NCI-H2171 treated with DMSO at 0.1 percent for 48 hours (cell line): Measurements from ENCODE around the gene GLIS1.

ENCODE experiments used
- DNase-seq: peaks from one replicate; lab custom pipeline; 2025; lab: John Stamatoyannopoulos, UW

The GLIS1 gene

DNA sequence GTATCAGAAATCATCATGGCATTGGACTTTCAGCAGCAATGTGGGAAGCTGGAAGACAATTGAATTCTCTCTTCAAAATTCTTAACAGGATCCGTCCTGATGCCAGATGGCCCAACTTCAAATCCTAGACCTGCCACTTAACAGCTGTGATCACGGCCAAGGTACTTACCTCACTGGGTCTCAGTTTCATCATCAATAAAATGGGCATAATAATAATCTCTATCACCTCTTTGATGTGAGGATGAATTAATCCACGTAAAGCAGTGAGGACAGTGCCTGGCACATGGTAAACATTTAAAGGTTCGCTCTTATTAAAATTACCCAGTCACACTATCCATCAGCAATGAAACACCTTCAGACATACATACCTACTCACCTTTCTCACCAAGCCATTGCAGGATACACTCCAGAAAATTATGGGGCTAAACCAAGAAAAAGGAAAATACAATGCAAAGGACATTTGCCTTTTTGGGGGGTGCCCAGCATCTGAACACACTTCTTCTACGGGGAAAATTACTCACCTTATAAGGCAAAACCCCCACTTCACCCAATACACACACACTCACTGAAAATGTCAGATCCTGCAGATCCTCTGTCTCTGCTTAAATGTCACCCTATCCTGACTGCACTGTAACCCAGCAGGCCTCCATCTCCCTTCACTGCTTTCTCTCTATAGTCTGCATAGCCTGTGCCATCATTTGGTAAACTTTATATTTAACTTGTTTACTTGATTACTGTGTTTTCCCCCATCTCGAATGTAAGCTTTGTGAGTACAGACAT, 21.7 kb downstream of the GLIS1 start:
- DNase-seq = no peak

DNA sequence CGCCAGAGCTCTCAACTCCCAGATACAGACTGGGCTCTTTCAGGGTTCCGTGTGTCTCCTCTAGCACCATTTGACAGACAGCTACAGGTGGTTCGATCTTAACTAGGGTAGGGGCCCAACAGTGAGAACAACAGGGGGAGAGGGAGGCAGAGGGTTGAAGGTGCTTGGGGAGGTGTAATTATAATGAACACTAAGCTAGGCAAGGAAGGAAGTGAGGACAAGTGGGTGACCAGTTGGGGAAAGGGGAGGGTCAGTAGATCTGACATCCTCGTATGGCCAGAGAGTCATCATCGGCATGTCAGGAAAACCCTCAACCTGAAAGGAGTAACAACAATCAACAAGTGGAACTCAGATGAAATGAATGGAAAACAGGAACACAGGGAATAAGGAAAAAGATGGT, 22.8 kb downstream of the GLIS1 start:
- DNase-seq = no peak

DNA sequence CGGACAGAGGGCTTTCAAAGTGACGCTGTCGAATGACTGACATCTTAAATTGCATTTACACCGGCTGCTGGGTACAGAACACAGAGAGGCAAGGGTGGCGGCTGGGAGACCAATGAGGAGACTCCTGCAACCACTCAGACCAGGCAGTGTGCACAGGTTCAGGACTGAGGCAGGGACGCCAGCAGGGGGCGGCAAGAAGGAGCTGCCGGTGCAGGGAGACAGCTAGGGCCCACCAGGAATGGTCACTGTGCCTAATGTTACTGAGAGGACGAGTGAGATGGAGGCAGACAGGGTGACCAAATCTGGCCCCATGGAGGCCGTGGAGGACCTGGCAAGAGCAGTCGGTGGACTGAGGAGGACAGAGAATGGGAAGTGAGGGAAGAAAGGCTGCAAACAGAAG, 23.5 kb downstream of the GLIS1 start:
- DNase-seq = no peak

DNA sequence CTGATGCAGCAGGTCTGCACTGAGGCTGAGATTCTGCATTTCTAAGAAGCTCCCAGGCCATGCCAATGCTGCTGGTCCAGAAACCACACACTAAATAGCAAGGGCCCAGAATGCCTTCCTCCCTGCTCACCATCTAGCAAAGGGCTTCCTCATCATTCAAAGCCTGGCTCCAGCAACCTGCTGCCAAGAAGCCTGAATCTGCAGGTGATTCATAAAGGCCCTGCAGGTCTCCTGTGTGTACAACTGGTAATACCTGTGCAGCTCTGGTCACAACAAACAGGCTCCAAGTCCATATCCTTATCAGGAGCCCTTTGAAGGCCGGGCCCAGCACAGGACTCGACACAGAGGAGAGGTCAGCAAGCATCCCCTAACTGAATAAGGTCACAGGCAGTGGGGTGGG, 26.7 kb downstream of the GLIS1 start:
- no peak for DNase-seq

DNA sequence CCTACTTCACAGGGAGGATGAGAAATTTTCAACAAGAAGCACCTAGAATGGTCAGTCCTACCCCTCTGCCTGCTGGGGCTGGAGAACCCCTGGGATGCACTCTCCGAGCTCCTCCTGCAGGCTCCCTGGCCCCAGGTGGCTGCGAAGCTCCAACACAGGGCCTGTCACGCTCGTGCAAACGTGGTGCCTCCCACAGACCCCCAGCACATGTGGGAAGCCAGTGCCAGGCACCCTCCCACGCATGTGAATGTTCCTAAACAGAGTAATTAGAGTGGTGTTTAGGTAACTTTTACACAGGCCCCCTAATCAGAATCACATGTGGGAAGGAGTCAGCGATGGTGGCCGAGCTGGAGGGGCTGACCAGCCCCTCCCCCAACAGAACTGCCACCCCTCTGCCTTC, 28.4 kb downstream of the GLIS1 start:
- no peak for DNase-seq

DNA sequence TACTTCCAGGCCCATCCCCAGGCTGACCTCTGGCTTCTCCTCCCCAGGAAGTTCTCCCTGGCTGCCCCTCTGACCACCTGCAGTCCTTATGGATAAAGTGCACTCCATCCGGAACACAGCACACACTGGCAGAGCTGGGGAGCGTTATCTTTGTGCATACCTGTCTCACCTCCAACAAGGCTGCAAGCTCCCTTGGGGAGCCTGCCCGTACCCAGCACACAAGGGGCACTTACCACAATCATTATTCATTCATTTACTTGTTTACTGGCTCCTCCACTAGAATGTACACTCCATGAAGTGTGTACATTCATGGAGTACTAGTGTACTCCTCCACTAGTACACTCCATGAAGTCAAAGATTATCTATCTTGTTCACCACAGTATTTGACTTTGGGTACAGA, 30.3 kb downstream of the GLIS1 start:
- no peak for DNase-seq

DNA sequence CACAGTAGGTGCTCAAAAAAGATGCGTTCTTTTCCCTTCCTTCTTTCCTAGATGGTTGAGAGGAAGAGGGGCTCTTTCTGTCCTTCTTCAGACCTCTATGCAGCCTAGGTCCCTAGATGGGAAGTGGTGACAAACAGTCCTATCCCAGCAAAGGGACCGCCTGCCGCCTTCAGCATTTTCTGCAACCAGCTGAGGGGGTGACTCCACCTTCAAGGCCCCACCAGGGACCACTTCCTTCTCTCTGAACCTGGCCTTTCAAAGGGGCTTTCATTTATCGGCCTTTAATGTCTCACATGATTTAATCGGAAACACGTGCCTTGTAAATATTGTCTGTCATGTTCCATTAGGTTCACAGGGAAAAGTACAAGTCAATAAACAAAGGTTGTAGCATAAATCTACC, 32.6 kb downstream of the GLIS1 start:
- no peak for DNase-seq

DNA sequence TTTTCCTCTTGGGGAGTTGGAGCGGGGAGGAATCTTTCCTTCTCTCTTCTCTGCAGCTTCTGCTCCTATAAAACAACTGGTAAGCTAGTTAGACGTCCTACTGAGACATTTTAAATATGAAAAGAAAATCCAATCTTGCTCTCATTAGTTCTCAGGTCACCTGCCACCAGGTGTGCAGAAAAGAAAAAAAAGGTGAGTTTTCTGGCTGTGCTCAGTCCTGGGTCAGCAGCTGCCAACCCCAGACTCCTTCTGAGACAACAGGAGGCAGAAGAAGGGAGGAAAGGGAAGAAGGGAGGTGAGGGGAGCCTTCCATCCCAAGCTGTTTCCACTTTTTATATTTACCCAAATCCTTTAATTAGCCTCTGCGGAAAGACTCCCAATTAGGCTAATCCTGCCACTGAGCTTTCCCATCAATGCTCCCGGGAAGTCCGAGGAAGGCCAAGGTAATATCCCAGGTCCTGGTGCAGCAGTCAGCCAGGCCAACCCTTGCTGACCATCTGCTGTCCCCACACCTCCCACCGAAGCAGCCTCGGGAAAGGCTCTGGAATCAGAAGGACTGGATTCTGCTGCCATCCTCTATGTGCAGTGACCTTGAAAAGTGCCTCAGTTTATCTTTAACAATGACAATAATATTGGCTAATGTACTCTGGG, 33.4 kb downstream of the GLIS1 start:
- peak; percentile 22 for DNase-seq

DNA sequence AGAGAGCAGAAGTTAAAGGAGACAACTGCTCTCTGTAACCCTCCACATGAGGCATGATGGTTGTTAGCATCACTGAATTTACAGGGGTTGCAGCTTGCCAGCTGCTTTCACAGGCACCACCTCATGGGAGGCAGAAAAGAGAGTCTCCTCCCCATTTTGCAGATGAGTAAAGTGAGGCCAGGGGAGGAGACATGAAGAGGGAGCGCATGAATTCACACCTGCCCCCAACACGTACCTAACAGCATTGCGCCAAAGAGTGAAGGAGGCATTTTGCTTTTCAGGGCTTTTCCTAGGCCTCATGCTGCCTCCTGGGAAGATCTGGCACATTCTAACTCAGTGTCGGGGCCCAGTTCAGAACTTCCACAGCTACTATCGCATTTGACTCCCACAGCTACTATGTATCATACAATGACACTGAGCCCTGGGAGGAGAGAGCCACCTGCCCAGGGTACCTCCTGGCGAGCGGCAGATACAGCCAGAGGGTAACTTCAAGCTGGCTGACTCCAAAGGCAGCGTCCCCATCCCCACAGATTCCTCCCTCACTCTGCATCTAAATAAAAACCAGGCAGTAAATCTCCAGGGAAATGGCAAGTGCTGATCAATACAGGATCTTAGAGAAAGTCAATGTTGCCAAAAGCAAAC, 34.0 kb downstream of the GLIS1 start:
- no peak for DNase-seq

DNA sequence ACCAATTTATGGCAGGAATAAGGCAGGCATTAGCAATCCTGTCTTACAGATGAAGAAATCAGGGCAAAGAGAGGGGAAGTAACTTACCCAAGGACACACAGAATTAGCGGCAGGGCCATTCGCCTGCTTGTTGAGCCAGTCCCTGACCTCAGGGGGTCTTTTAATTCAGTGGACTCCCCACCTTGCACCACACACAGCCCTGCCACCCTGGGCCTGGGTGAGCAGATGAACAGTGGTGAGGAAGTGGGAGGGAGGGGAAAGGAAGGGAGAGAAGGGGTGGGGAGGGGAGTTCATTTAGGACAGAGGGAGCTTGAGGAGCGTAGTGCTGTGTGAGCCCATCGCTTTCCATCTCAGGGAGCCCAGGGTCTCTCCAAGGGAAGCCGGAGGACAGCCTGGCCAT, 34.7 kb downstream of the GLIS1 start:
- DNase-seq = no peak

DNA sequence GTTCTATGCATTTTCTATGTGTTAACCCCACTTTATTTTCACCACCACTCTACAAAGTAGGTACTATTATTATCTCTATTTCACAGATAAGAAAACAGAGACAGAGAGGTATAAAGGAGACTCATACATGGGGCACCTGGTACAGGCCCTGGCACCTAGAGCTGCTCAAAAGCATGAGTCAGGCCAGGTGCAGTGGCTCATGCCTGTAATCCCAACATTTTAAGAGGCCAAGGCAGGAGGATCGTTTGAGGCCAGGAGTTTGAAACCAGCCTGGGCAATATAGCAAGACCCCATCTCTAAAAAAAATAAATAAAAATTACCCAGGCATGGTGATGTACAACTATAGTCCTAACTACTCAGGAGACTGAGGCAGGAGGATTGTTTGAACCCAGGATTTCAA, 35.8 kb downstream of the GLIS1 start:
- DNase-seq = no peak

DNA sequence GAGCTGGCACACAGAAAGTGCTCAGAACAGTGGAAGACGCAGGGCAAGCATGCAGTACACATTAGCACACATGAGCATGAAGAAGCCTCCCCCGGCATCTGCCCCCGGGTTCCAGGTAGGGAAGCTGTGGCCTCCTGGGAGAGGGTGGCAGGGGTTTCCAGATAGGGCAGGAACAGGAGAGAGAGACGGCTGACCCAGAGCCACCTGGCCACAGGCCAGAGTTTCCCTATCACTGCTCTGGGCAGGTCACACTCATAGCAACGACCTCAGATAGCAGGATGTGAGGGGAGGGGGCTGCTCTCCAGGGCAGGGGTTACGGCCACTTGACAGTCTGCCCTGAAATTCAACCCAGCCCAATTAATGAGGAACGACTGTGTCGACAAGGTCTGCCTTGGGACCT, 36.6 kb downstream of the GLIS1 start:
- no peak for DNase-seq

DNA sequence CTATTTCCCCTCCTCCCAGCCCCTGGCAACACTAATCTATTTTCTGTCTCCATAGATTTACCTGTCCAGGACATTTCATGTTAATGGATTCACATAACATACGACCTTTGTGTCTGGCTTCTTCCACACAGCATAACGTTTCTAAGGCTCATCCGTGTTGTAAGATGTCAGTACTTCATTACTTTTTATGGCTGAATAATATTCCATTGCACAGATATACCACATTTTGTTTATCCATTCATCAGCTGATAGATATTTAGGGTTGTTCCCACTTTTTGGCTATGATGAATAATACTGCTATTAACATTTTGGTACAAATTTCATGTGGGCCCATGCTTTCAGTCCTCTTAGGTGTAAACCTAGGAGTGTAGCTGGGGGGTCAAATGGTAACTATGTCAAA, 38.2 kb downstream of the GLIS1 start:
- DNase-seq = no peak

DNA sequence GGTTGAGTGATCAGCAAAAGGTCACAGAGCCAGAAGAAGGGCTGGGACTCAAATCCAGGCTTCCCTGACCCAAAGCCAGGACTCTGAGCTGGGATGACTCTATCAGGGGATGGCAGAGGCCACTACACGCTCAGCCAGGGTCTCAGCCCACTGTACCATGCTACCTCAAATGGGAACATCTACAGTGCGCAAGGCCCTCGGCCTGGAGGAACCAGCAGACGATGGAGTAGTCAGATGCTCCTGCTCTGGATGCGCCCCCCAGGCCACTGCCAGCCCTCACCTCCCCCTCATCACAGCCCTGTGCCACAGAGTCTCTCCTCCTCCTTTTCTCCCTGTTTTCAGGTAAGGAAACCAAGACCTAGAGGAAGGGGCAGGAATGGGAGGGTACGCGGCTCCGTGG, 39.0 kb downstream of the GLIS1 start:
- DNase-seq = no peak

DNA sequence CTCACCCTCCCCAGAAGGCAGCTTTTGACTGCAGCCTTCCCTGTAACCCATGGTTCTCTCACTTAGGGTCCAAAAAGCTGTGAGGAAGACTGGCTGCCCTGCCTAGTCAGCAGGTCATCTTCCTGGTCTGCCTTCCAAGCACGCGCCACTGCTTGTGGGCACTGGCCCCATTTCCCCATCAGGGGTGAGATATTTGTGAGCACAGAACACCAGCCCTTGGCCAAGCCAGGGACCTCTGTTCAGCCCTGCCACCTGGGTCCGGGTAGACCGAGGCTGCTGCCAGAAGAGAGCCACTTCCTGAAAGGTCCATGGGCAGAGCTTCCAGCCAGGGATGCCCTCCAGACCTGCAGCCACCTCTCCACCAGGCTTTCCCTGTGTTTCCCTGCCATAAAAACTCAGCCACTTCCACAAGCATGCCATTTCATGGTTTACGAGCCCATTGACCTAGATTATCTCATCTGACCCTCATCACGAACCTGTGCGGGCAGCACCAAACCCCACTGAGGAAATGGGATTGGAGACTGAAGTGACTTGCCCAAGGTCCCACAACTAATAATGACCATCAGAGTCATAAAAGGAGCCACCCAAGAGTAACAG, 40.5 kb downstream of the GLIS1 start:
- DNase-seq = no peak

DNA sequence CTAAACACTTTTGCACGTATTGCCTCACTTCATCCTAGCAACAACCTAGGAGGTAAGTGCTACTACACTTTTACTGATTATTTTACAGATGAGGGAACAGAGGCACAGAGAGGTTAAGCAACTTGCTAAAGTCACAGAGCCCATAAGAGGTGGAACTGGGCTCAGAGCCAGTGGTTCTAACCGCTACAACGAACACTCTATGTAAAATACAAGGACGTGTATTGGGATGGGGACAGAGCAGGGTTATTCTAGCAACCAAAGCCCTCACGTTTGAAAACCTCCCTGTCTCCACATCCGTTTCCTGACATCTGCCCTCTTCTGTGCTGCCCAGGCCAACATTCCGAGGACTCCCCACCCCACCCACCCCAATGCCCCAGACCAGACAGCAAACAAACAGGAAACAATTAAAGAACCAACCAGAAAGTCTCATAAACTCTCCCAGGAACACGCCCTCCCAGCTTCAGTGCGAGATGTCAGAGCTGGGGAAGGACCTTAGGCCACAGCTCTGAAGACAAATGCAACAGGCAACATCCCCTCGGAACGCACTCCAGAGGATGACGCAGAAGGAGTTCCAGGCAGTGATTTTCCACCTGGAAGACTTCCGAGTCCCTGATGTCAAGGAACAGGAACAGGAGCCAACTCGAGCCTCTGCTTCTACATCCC, 41.1 kb downstream of the GLIS1 start:
- no peak for DNase-seq

DNA sequence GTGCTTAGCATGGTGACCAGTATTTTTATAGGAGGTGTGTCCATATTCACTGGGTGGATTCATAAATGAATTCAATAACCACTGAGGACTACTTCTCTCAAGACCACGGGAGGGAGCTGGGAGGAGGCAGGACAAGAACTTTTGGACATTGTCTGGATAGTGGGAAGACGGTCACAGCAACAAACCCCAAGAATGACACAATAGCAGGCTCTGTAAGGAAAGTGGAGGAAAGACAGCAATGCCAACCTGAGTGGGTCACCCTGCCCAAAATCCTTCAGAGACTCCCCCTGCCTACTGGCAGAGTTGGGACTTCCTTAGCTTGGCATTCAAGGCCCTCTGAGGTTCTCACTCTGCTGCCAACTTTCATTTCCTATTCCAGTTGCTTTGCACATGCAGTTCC, 42.0 kb downstream of the GLIS1 start:
- DNase-seq = no peak

DNA sequence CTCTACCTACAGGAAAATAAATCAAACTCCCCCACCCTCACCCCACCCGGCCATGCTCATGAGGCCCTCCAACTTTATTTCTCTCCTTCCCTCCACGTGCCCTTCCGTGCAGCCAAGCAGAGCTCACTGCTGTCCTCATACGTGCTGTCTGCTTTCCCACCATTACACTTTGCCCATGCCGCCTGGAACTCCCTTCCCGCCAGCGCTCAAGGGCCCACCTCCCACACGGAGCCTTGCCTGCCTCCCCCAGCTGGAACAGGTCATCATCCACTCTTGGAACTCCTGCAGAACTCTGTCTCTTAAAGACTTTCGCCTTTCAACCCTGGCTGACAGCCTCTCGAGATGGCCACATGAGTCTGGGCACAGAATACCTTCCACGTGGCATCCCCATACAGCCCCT, 42.4 kb downstream of the GLIS1 start:
- DNase-seq = no peak

DNA sequence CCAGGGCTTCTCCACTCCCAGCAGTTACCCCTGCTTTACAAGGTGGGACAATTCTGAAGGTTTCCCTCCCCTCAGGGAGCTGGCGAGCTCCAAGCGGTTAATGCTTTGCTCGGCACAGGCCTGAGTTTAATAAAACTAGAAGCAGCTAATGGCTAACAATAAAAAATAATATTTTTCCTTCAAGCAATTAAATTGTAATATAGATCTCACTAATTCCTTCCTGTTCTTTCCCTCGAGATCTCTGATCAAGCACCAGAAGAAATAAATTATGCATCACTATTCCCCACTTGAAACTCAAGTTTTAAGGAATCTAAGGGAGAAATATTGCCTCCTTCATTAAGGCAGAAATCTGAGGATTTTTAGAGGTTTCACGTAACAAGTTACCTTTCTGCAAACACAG, 42.9 kb downstream of the GLIS1 start:
- no peak for DNase-seq

DNA sequence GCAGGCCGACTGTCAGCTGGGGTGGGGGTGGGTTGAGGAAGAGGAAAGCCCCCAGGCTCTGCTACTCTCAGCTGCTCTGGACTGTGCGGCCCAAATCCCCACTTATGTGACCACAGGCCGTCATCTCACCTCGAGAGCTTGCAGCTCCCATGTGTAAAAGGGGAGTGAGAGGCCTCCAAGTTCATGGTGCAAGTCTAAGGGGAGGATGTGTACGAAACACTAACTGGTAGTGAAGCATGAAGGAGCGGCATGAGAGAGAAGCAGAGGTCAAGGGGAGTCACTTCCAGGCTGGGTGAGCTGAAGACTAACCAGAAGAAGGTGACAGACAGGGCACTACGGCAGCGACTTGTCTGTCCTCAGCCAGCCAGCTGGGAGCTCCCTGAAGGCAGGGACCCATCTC, 43.8 kb downstream of the GLIS1 start:
- DNase-seq = no peak

DNA sequence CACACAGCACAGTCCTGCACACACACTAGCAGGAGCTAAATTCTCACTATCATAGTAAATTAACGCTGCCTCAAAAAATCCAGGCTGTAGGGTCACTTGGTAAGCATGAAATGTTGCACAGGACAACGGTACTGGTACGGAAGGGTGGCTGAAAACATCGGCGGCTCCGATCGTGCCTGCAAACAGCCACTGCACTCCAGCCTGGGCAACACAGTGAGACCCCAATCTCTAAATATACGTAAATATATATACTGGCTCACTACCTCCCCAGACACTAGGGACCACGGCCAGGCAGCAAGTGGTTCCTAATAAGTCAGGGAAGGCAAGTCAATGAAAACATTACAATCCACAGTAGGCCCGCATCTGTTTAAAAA, 44.3 kb downstream of the GLIS1 start:
- no peak for DNase-seq
